Measurements from ENCODE around the gene ZFHX3.
A peak's percentile ranks its signal among the peaks of the same experiment; 100 is the strongest.

Gene ZFHX3

GRCh38 chr16:72743011-72743761 lies 304.7 kb downstream of the ZFHX3 start:
- in situ Hi-C loops (cut with HindIII; ENCODE audit: low pct_ligation_motif_present, low pct_unique_long_range_greater_than_20kb, low sequenced_read_pairs), result no loop called here
- no peak for DNase-seq

- in situ Hi-C loops (cut with HindIII; ENCODE audit: low pct_ligation_motif_present, low pct_unique_long_range_greater_than_20kb, low sequenced_read_pairs), result no loop called here
- DNase-seq, result no peak
Measured at GRCh38 chr16:72740347-72740746, 307.6 kb downstream of the ZFHX3 start.

GRCh38 chr16:72739577-72739976 lies 308.4 kb downstream of the ZFHX3 start:
- in situ Hi-C loops (cut with HindIII; ENCODE audit: low pct_ligation_motif_present, low pct_unique_long_range_greater_than_20kb, low sequenced_read_pairs), result no loop called here
- DNase-seq, result peak; percentile 56

DNA sequence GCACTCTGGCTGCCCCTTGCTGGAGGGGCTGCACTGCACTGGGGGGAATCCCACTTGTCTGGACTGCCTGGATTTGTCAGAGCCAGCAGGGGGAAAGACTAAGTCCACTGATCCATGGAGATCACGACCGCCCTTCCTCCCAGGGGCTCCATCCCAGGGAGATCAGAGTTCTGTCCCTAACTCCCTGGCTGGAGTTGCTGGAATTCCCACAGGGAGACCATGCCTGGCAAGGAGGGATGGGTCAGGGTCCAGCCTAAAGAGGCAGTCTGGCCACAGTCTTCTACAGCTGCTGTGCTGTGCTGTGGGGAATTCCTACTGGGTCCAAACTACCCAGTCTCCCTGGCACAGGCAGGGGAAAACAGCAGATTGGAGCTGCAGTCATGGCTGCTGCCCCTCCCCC lies 311.9 kb downstream of the ZFHX3 start:
- DNase-seq, result no peak
- in situ Hi-C loops (cut with HindIII; ENCODE audit: low pct_ligation_motif_present, low pct_unique_long_range_greater_than_20kb, low sequenced_read_pairs), result no loop called here

All from ACHN (cell line).